ENCODE measurements around the gene PARD3B. TPM values are rescaled to one million over a fixed set of nuclear protein-coding genes. Genes with fewer than 3 reads are reported as not detected.
A peak's percentile ranks its signal among the peaks of the same experiment; 100 is the strongest.

PARD3B gene
- total and polyA plus RNA-seq, 2 of the 4 experiments (the other 2 are of a cell fraction) = 3.3 to 15.6 TPM

GRCh38 chr2:205650450-205650849, 1105.2 kb downstream of the PARD3B start:
- ChIA-PET POLR2A (ENCODE audit: unreplicated experiment) (no interaction called here), CTCF (interaction anchor here (1.2 kb wide), 1 partner anchor 11 kb away, joined by 3 read pairs; no protein-coding TSS in a partner anchor)
- Histone ChIP-seq H2BK120ac (ENCODE audit: low read depth, low read length) (peak overlapping the region; percentile 70; the same call in 1 of the 2 replicates), H2BK15ac (ENCODE audit: low read depth, low read length) (0 out of 3 replicates have a peak overlapping the region, but pooled peaks have one; percentile 86), H4K5ac (ENCODE audit: low read depth, low read length) (no peak overlapping the region), H3K56ac (ENCODE audit: extremely low read depth, insufficient read depth, low read length) (no peak overlapping the region), H4K20me1 (ENCODE audit: insufficient read depth, low read length) (no peaks in the 10 kb centered on the region), H3K36me3 (ENCODE audit: control insufficient read depth, insufficient read depth, low read length) (no peaks in the 10 kb centered on the region), H3K23ac (ENCODE audit: low read depth, low read length) (no peak overlapping the region), H3K27me3 (ENCODE audit: control insufficient read depth, insufficient read depth, low read length) (no peaks in the 10 kb centered on the region), H2BK5ac (ENCODE audit: low read depth, low read length, poor library complexity, severe bottlenecking) (no peak overlapping the region), H2BK20ac (ENCODE audit: low read depth, low read length) (no peak overlapping the region), H2AK5ac (ENCODE audit: low read depth, low read length) (0 out of 2 replicates have a peak overlapping the region, but pooled peaks have one; percentile 20), H3K79me1 (ENCODE audit: low read depth in 1 of 2, low read length in 2 of 2) (no peaks in the 10 kb centered on the region), H2AFZ (replicated peaks; ENCODE audit: low read length, poor library complexity) (peak overlapping the region; percentile 81), H3K4me2 (ENCODE audit: low read depth, low read length) (no peak overlapping the region), H3K14ac (replicated peaks; ENCODE audit: low read depth, low read length) (no peak overlapping the region), H3K27ac (ENCODE audit: insufficient read depth, low read length) (no peak overlapping the region), H3K4me3 (ENCODE audit: insufficient read depth, low read depth, low read length) (no peak overlapping the region), H2AK9ac (replicated peaks; ENCODE audit: low read depth, low read length, poor library complexity) (no peak overlapping the region), H3K9me1 (ENCODE audit: insufficient read depth, low read length) (peaks cover 3% of the 10 kb centered on the region; the same call in 1 of the 2 replicates), H3K4ac (ENCODE audit: low read depth, low read length) (peak overlapping the region; percentile 59; the same call in 1 of the 2 replicates), H3K9ac (ENCODE audit: low read depth, low read length) (no peak overlapping the region), H3K18ac (ENCODE audit: low read depth, low read length) (0 out of 2 replicates have a peak overlapping the region, but pooled peaks have one; percentile 21), H3K9me3 (ENCODE audit: control insufficient read depth, insufficient read depth, low read length) (no peaks in the 10 kb centered on the region), H4K8ac (ENCODE audit: low read depth in 2 of 2, low read length in 2 of 2) (peak overlapping the region in 1 of 2 experiments; percentile 11; a peak in 1 of 4 replicates), H4K91ac (ENCODE audit: insufficient read depth, low read depth, low read length) (no peak overlapping the region; the same call in 1 of the 2 replicates), H3K4me1 (ENCODE audit: control insufficient read depth, insufficient read depth, low read length) (peaks cover 6% of the 10 kb centered on the region)
- DNase-seq (peak; percentile 61), ATAC-seq (ENCODE audit: low read depth) (peak; percentile 60)
- dilution Hi-C loops (cut with HindIII; ENCODE audit: low sequenced_read_pairs, unreplicated experiment) = no loop called here
- BruUV-seq (replicated peaks) = no TSS peak
- intact Hi-C loops (cut with micrococcal nuclease) = no loop called here
- no peak for TF ChIP-seq FOS (IDR thresholded peaks at IDR 0.05; ENCODE audit: low read depth, low read length)
- peak; percentile 57; the same call in 1 of the 2 replicates for TF ChIP-seq CEBPB (IDR thresholded peaks at IDR 0.05; ENCODE audit: low read depth, low read length)
- WGBS, 2 experiments (ENCODE audit: extremely low coverage in 2 of 2, insufficient read length in 1 of 2) = no CpG with 5 or more reads among the region's 4 CpGs
- in situ Hi-C loops (cut with MboI; ENCODE audit: low sequenced_read_pairs) = no loop called here
